Measurements from ENCODE around the gene FAM120B.

GRCh38 chr6:170268216-170269129, 38.1 kb upstream of the FAM120B start:
- TF ChIP-seq CTCF (IDR thresholded peaks at IDR 0.05) (no peak), EP300 (IDR thresholded peaks at IDR 0.05) (no peak)

All from gastroesophageal sphincter (tissue), 3 donors.